SK-N-MC (cell line): ENCODE data around the gene PRDM2.

Experiments
- DNase-seq: peaks from one replicate; pipeline ENCODE4 v3.0.0-alpha.2; 2011; ENCODE audit warnings: low read depth, low spot score
- H3K27ac ChIP-seq: fragments of 200-600 bp; sonication (generic); 2 replicates; pipeline ENCODE4 v1.5.1; 2016; ENCODE audit warnings: mixed run types
- H3K36me3 ChIP-seq: fragments of 200-600 bp; sonication (generic); 2 replicates; pipeline ENCODE4 v1.6.1; 2017; ENCODE audit warnings: antibody characterized with exemption, low read length, mixed read lengths; ENCODE audit not compliant: insufficient read depth
- H3K4me3 ChIP-seq: fragments of 200-600 bp; sonication (generic); 2 replicates; pipeline ENCODE4 v1.5.1; 2016
- H3K9ac ChIP-seq: fragments of 200-600 bp; sonication (generic); 2 replicates; pipeline ENCODE4 v1.8.0; 2017; ENCODE audit warnings: mixed run types, mixed read lengths; ENCODE audit not compliant: insufficient read length
- H3K9me3 ChIP-seq: fragments of 200-600 bp; sonication (generic); 2 replicates; pipeline ENCODE4 v1.6.1; 2017; ENCODE audit warnings: low read depth, mild to moderate bottlenecking, antibody characterized with exemption, low read length, moderate library complexity, mixed read lengths
- EZH2 ChIP-seq: fragments of 200-600 bp; sonication (generic); IDR thresholded peaks from one replicate; pipeline ENCODE4 v1.6.1; 2017; ENCODE audit warnings: antibody characterized with exemption
- FOXP2 ChIP-seq: optimal IDR thresholded peaks from 2 replicates; pipeline ENCODE3; 2011; ENCODE audit warnings: mild to moderate bottlenecking, moderate library complexity; ENCODE audit not compliant: insufficient read depth; ENCODE audit errors: extremely low read length, control extremely low read depth
- POLR2AphosphoS5 ChIP-seq: IDR thresholded peaks from 2 replicates; pipeline ENCODE4 v1.6.1; 2012; ENCODE audit warnings: mild to moderate bottlenecking, low read depth, low read length, borderline replicate concordance

Gene PRDM2

GRCh38 chr1:13763222-13763621 lies 63.2 kb downstream of the PRDM2 start:
- DNase-seq, result no peak
- H3K27ac ChIP-seq, result peak overlapping the region; percentile 72
- TF ChIP-seq EZH2 (no peak), POLR2AphosphoS5 (no peak), FOXP2 (no peak)
- H3K4me3 ChIP-seq, result peak overlapping the region; percentile 60; the same call in 1 of the 2 replicates
- H3K9me3 ChIP-seq, result no peaks in the 10 kb centered on the region
- peaks cover 4% of the 10 kb centered on the region; the same call in 1 of the 2 replicates for H3K36me3 ChIP-seq
- no peak overlapping the region for H3K9ac ChIP-seq

DNA sequence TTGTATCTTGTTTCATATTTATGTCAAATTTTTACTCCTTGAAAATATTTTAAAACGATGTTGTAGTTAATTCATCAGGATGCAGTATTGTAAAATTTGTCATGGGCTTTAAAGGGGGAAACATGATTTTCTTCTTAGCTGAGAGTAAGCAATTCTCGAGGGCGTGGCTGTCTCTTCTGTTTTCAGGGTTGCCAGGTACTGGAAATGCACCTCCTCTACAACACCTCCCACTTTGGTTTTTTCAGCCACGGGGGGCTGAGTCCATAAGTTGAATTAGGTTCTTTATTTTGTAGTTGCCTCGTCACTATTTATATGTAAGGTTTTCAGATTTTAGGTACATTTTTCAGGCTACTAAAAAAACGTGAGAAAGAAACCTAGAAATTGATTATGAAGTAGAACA lies 64.0 kb downstream of the PRDM2 start:
- peak overlapping the region; percentile 60 for H3K4me3 ChIP-seq
- DNase-seq, result no peak
- H3K9me3 ChIP-seq, result no peaks in the 10 kb centered on the region
- H3K27ac ChIP-seq, result peak overlapping the region; percentile 72; the same call in 1 of the 2 replicates
- H3K9ac ChIP-seq, result no peak overlapping the region
- H3K36me3 ChIP-seq, result peaks cover 4% of the 10 kb centered on the region; the same call in 1 of the 2 replicates
- no peak for TF ChIP-seq POLR2AphosphoS5
- no peak for TF ChIP-seq EZH2
- no peak for TF ChIP-seq FOXP2

DNA sequence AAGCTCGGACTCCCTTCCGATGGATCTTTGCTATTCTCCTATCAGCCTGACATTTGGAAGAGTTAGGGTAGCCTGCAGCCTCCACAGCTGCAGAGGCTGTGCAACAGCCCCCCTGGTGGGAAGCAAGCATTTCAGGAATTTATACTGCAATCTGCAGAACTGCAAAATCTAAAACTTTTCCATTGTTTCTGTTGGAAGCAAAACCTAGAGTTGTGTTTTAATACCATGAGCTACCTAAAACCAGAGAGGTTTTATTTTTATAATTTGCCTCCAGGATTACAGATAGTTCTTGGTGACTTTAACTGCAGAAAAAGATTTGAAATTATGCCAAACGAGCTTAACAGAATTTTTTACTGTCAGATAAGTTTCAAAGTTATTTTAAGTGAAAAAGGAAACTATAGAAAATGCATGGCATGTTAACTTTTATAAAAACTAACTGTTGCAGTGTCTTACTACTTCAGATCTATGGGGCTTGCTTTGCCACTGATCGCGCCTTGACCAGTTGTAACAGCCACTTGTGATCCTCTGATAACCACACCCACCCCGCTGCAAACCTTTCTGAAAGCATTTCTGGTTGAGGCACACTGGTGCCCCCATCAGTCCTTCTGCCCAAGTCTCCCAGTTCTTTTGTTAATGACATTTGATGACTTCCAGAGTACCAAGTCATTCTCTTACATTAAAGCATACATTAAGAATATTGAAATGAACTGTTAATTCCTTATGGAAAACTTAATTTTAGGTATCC lies 64.8 kb downstream of the PRDM2 start:
- Histone ChIP-seq H3K27ac (peak overlapping the region; percentile 72), H3K36me3 (peaks cover 4% of the 10 kb centered on the region; the same call in 1 of the 2 replicates), H3K9me3 (no peaks in the 10 kb centered on the region), H3K9ac (no peak overlapping the region), H3K4me3 (peak overlapping the region; percentile 60)
- no peak for DNase-seq
- no peak for TF ChIP-seq EZH2
- no peak for TF ChIP-seq FOXP2
- TF ChIP-seq POLR2AphosphoS5, result no peak

DNA sequence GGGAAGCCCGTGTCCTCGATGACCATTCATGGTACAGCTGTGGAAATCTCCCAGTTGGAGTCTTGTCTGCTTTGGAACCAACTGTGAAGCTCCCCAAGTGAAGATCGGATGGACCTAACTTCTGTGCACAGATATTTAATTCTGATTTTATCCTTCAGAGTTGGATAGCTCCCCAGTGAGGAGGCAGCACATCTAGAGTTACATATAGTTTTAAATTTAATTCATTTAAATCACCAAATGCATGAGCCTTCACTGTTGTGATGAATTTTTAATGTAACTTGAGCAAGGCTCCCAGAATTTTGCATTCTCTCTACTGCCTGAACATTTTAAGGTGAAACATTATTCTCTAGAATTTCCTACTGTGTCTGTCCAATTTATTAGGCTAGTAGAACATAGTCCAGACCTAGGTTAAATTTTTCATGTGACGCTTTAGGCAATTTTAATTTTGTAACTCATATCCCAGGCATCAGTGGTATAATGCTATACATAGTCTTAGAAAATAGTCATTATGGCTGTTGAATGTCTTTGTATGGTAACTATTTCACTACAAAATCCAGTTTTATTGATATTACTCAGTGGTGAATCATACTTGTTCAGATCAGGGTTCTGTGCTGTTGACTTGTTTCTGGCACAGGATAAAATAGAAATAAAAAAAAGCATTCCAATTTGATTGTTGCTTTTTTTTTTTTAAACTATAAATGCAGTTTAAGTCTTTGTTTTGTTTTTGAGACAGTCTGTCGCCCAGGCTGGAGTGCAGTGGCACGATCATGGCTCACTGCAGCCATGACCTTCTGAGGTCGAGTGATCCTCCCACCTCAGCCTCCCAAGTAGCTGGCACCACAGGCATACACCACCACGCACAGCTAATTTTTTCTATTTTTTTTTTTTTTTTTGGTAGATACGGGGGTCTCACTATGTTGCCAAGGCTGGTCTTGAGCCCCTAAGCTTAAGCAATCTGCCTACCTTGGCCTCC lies 66.9 kb downstream of the PRDM2 start:
- TF ChIP-seq EZH2, result no peak
- no peak for TF ChIP-seq FOXP2
- TF ChIP-seq POLR2AphosphoS5, result no peak
- Histone ChIP-seq H3K4me3 (no peak overlapping the region), H3K36me3 (peaks cover 4% of the 10 kb centered on the region), H3K9ac (no peak overlapping the region), H3K27ac (no peak overlapping the region), H3K9me3 (no peaks in the 10 kb centered on the region)
- no peak for DNase-seq

- no peaks in the 10 kb centered on the region for H3K9me3 ChIP-seq
- H3K27ac ChIP-seq, result no peak overlapping the region
- H3K9ac ChIP-seq, result no peak overlapping the region
- no peak for DNase-seq
- TF ChIP-seq POLR2AphosphoS5 (no peak), FOXP2 (no peak), EZH2 (no peak)
- no peak overlapping the region for H3K4me3 ChIP-seq
- peaks cover 22% of the 10 kb centered on the region for H3K36me3 ChIP-seq
Observed at GRCh38 chr1:13769212-13769611, 69.2 kb downstream of the PRDM2 start.

DNA sequence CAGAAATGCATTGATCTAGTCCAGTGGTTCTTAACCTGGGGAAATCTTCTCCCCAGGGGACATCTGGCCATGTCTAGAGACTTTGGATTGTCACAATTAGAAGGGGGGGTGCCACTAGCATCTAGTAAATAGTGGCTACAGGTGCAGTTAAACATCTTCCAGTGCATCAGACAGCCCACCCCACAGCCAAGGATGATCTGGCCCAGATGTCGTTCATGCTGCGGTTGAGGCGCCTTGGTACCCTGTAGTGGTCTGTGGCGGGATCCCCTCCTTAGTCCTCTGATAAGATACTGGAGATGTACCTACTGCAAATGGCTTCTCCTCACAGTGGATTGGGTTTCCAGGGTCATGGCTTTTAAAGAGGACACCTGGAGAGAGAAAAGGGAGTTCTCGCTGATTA lies 69.8 kb downstream of the PRDM2 start:
- H3K36me3 ChIP-seq, result peaks cover 26% of the 10 kb centered on the region
- H3K27ac ChIP-seq, result no peak overlapping the region
- H3K4me3 ChIP-seq, result no peak overlapping the region
- TF ChIP-seq FOXP2 (no peak), POLR2AphosphoS5 (no peak), EZH2 (no peak)
- H3K9me3 ChIP-seq, result no peaks in the 10 kb centered on the region
- no peak for DNase-seq
- no peak overlapping the region for H3K9ac ChIP-seq

- no peak overlapping the region for H3K4me3 ChIP-seq
- no peak for DNase-seq
- no peak overlapping the region for H3K9ac ChIP-seq
- no peak overlapping the region for H3K27ac ChIP-seq
- no peaks in the 10 kb centered on the region for H3K9me3 ChIP-seq
- H3K36me3 ChIP-seq, result peaks cover 28% of the 10 kb centered on the region
- TF ChIP-seq POLR2AphosphoS5 (no peak), EZH2 (no peak), FOXP2 (no peak)
Observed at GRCh38 chr1:13770743-13771142, 70.8 kb downstream of the PRDM2 start.

- Histone ChIP-seq H3K9ac (no peak overlapping the region), H3K4me3 (no peak overlapping the region), H3K27ac (no peak overlapping the region), H3K9me3 (no peaks in the 10 kb centered on the region), H3K36me3 (peaks cover 38% of the 10 kb centered on the region)
- TF ChIP-seq FOXP2, result no peak
- no peak for DNase-seq
Observed at GRCh38 chr1:13771745-13772144, 71.8 kb downstream of the PRDM2 start.

DNA sequence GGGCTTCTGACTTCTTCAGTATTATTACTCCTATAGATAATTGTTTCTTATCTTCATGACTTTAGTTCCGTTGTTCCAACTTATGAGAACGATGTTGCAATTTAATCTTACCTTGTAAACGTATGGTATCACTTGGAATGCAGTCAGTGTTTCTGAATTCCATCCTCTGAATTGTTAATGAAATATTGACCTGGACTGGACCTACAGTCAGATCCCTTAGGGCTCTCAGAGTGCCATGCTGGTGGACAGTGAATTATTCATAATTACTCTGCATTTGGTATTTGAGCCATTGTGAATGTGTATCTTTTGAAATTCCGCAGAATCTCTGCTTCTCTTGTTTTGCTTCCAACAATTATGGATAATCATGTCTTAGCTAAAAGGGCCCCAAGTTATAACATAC lies 72.3 kb downstream of the PRDM2 start:
- no peak for DNase-seq
- H3K36me3 ChIP-seq, result peaks cover 43% of the 10 kb centered on the region
- no peak overlapping the region for H3K9ac ChIP-seq
- no peak overlapping the region for H3K27ac ChIP-seq
- TF ChIP-seq FOXP2, result no peak
- H3K4me3 ChIP-seq, result no peak overlapping the region
- no peaks in the 10 kb centered on the region for H3K9me3 ChIP-seq
